Epithelial cell of esophagus (primary cell): ENCODE measurements around the gene DVL1.
A peak's percentile ranks its signal among the peaks of the same experiment; 100 is the strongest.

Source experiments
- DNase-seq: peaks from one replicate; pipeline ENCODE4 v3.0.0; 2010; ENCODE audit warnings: low read depth
- H3K4me3 ChIP-seq: 2 replicates; pipeline ENCODE4 v1.5.1; 2011; ENCODE audit warnings: mild to moderate bottlenecking, low read length, control low read depth
- CTCF ChIP-seq: IDR thresholded peaks from 2 replicates; pipeline ENCODE4 v1.5.1; 2011; ENCODE audit warnings: low read depth, mild to moderate bottlenecking, low read length, control low read depth, inconsistent platforms; ENCODE audit not compliant: insufficient read depth; ENCODE audit errors: missing control alignments

The DVL1 gene

GRCh38 chr1:1347663-1348419, 1.4 kb downstream of the DVL1 start:
- DNase-seq = peak; percentile 54
- peak overlapping the region; percentile 73 for H3K4me3 ChIP-seq
- TF ChIP-seq CTCF = no peak

GRCh38 chr1:1347026-1347595, 2.1 kb downstream of the DVL1 start:
- H3K4me3 ChIP-seq = peak overlapping the region; percentile 73
- TF ChIP-seq CTCF = no peak
- no peak for DNase-seq

- no peak for TF ChIP-seq CTCF
- no peak overlapping the region for H3K4me3 ChIP-seq
- no peak for DNase-seq
Measured at GRCh38 chr1:1346501-1346890, 2.7 kb downstream of the DVL1 start.

- peak overlapping the region; percentile 37 for H3K4me3 ChIP-seq
- TF ChIP-seq CTCF = no peak
- DNase-seq = no peak
Measured at GRCh38 chr1:1345860-1346500, 3.2 kb downstream of the DVL1 start.

GRCh38 chr1:1345384-1345783, 3.8 kb downstream of the DVL1 start:
- no peak for TF ChIP-seq CTCF
- peak overlapping the region; percentile 37 for H3K4me3 ChIP-seq
- DNase-seq = no peak

- DNase-seq = peak; percentile 98
- peak overlapping the region; percentile 37 for H3K4me3 ChIP-seq
- peak; percentile 47 for TF ChIP-seq CTCF
Measured at GRCh38 chr1:1344655-1345361, 4.4 kb downstream of the DVL1 start.
